Karpas-422 (cell line): ENCODE measurements around the gene TCTN1. TPM values are rescaled to one million over a fixed set of nuclear protein-coding genes. Genes with fewer than 3 reads are reported as not detected.
"Not testable (repeated sequence)": the region's sequence is repeated elsewhere in the genome, so short reads cannot be mapped to it uniquely, and the experiment has no call there.

Experiments used
- DNase-seq: peaks from one replicate; pipeline ENCODE4 v3.0.0-alpha.2; 2015
- H2AFZ ChIP-seq: fragments of 200-600 bp; sonication (generic); 2 replicates; pipeline ENCODE4 v1.6.1; 2014; ENCODE audit warnings: antibody characterized with exemption, low read length, mixed read lengths
- H3K27ac ChIP-seq: fragments of 200-600 bp; sonication (generic); 2 replicates; pipeline ENCODE4 v1.5.1; 2014; ENCODE audit warnings: mild to moderate bottlenecking, low read length, moderate library complexity
- H3K27me3 ChIP-seq: fragments of 200-600 bp; sonication (generic); 2 replicates; pipeline ENCODE4 v1.6.1; 2014; ENCODE audit warnings: low read length, mixed read lengths
- H3K36me3 ChIP-seq: fragments of 200-600 bp; sonication (generic); 2 replicates; pipeline ENCODE4 v1.6.1; 2014; ENCODE audit warnings: low read length, mixed read lengths; ENCODE audit not compliant: insufficient read depth
- H3K4me1 ChIP-seq: fragments of 200-600 bp; sonication (generic); 2 replicates; pipeline ENCODE4 v1.6.1; 2014; ENCODE audit warnings: mild to moderate bottlenecking, low read length, mixed read lengths
- H3K4me2 ChIP-seq: fragments of 200-600 bp; sonication (generic); 2 replicates; pipeline ENCODE4 v1.6.1; 2014; ENCODE audit warnings: low read length, low read depth, mild to moderate bottlenecking; ENCODE audit not compliant: poor library complexity, severe bottlenecking
- H3K4me3 ChIP-seq: fragments of 200-600 bp; sonication (generic); 2 replicates; pipeline ENCODE4 v1.5.1; 2014; ENCODE audit warnings: mild to moderate bottlenecking, antibody characterized with exemption, low read length, mixed read lengths
- H3K79me2 ChIP-seq: fragments of 200-600 bp; sonication (generic); 2 replicates; pipeline ENCODE4 v1.6.1; 2014; ENCODE audit warnings: mild to moderate bottlenecking, low read length, mixed read lengths
- H3K9ac ChIP-seq: fragments of 200-600 bp; sonication (generic); 2 replicates; pipeline ENCODE4 v1.6.0; 2014; ENCODE audit warnings: low read length
- H3K9me2 ChIP-seq: fragments of 200-600 bp; sonication (generic), shearing (Covaris generic); replicated peaks from 2 replicates; pipeline ENCODE4 v1.6.0; 2014; ENCODE audit warnings: mild to moderate bottlenecking, low read length, moderate library complexity; ENCODE audit not compliant: insufficient read depth
- H3K9me3 ChIP-seq: fragments of 300-700, 200-600 bp; sonication (generic); 2 replicates; pipeline ENCODE4 v1.6.1; 2014; ENCODE audit warnings: low read length, mixed read lengths
- H4K20me1 ChIP-seq: fragments of 200-600 bp; sonication (generic); 2 replicates; pipeline ENCODE4 v1.6.1; 2014; ENCODE audit warnings: mild to moderate bottlenecking, antibody characterized with exemption, low read length, low read depth; ENCODE audit not compliant: insufficient read depth
- total RNA-seq: library from RNA; depleted of rRNA; stranded (reverse); fragments of >200 nt; shearing (Covaris generic); gene quantifications from 2 replicates; pipeline ENCODE4 v1.2.3, GENCODE V29; 2014; ENCODE audit warnings: low replicate concordance

Gene TCTN1
- total RNA-seq, 1 experiment from 2014 or later: 31.3 TPM

- Histone ChIP-seq H3K4me2 (no peak overlapping the region), H3K36me3 (no peaks in the 10 kb centered on the region), H3K9me3 (no peaks in the 10 kb centered on the region), H3K4me1 (peaks cover 28% of the 10 kb centered on the region), H3K27me3 (no peaks in the 10 kb centered on the region), H3K9ac (no peak overlapping the region), H3K4me3 (no peak overlapping the region), H2AFZ (no peak overlapping the region), H3K27ac (no peak overlapping the region), H3K9me2 (no peaks in the 10 kb centered on the region), H4K20me1 (no peaks in the 10 kb centered on the region), H3K79me2 (no peaks in the 10 kb centered on the region)
- DNase-seq: no peak
Measured at GRCh38 chr12:110637869-110638441, 24.0 kb downstream of the TCTN1 start.

DNA sequence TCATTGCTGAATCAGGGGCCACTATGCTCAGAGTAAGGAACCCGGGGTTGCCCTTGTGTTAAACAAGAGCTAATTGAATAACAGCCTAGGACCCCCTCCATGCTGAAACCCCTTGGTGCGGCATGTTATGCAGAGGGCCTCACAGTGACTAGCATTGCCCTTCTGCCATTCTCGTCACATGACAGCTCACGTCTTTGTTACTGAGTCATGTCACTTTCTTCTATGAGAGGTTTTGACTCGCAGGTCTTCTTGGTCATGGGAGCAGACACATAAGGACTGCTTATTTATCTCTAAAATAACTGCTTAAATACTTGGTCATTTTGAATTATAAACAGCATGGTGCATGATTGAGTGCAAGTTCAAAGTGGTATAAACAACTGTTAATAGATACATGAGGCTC, 24.9 kb downstream of the TCTN1 start:
- Histone ChIP-seq H3K27me3 (no peaks in the 10 kb centered on the region), H3K4me3 (no peak overlapping the region), H3K9ac (no peak overlapping the region), H3K4me1 (peaks cover 28% of the 10 kb centered on the region), H3K79me2 (no peaks in the 10 kb centered on the region), H3K9me3 (no peaks in the 10 kb centered on the region), H3K27ac (no peak overlapping the region), H3K9me2 (no peaks in the 10 kb centered on the region), H4K20me1 (no peaks in the 10 kb centered on the region), H3K4me2 (no peak overlapping the region), H2AFZ (no peak overlapping the region), H3K36me3 (no peaks in the 10 kb centered on the region)
- no peak for DNase-seq

GRCh38 chr12:110639336-110640141, 25.6 kb downstream of the TCTN1 start:
- Histone ChIP-seq H3K79me2 (no peaks in the 10 kb centered on the region), H2AFZ (no peak overlapping the region), H3K27me3 (no peaks in the 10 kb centered on the region), H3K27ac (no peak overlapping the region), H3K4me1 (peaks cover 25% of the 10 kb centered on the region), H3K9me3 (no peaks in the 10 kb centered on the region), H3K4me3 (no peak overlapping the region), H3K36me3 (no peaks in the 10 kb centered on the region), H4K20me1 (no peaks in the 10 kb centered on the region), H3K4me2 (no peak overlapping the region), H3K9me2 (no peaks in the 10 kb centered on the region), H3K9ac (no peak overlapping the region)
- no peak for DNase-seq

GRCh38 chr12:110640275-110641025, 26.5 kb downstream of the TCTN1 start:
- Histone ChIP-seq H3K79me2 (no peaks in the 10 kb centered on the region), H3K9me2 (no peaks in the 10 kb centered on the region), H3K4me2 (no peak overlapping the region), H3K9ac (no peak overlapping the region), H3K4me1 (peaks cover 22% of the 10 kb centered on the region), H4K20me1 (no peaks in the 10 kb centered on the region), H3K9me3 (no peaks in the 10 kb centered on the region), H3K27ac (no peak overlapping the region), H2AFZ (no peak overlapping the region), H3K4me3 (no peak overlapping the region), H3K27me3 (no peaks in the 10 kb centered on the region), H3K36me3 (no peaks in the 10 kb centered on the region)
- no peak for DNase-seq

- Histone ChIP-seq H3K79me2 (no peaks in the 10 kb centered on the region), H3K4me2 (no peak overlapping the region), H3K9me2 (no peaks in the 10 kb centered on the region), H3K4me1 (peaks cover 14% of the 10 kb centered on the region), H3K9me3 (no peaks in the 10 kb centered on the region), H3K27ac (no peak overlapping the region), H3K9ac (no peak overlapping the region), H3K27me3 (no peaks in the 10 kb centered on the region), H2AFZ (no peak overlapping the region), H3K36me3 (no peaks in the 10 kb centered on the region), H4K20me1 (no peaks in the 10 kb centered on the region), H3K4me3 (no peak overlapping the region)
- DNase-seq: no peak
Measured at GRCh38 chr12:110641521-110641920, 27.6 kb downstream of the TCTN1 start.

DNA sequence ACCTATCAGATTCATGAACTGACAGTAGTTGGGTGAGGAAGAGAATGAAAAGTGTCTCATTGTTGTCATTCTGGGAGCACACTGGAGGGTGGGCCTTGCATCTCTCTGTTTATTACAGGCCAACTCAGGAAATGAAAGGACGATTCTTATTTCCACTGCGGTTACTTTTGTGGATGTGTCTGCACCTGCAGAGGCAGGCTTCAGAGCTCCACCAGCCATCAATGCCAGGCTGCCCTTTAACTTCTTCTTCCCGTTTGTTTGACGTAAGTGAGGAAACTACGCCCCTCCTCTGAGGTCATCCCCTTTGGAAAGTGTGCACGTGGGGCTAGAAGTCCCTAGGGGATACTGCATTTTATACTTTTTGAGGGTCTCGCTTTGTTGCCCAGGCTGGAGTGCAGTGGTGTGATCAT, 33.7 kb downstream of the TCTN1 start:
- Histone ChIP-seq H3K79me2 (no peaks in the 10 kb centered on the region), H3K27me3 (no peaks in the 10 kb centered on the region), H2AFZ (no peak overlapping the region), H4K20me1 (no peaks in the 10 kb centered on the region), H3K9me2 (no peaks in the 10 kb centered on the region), H3K9ac (no peak overlapping the region), H3K27ac (peak overlapping the region; percentile 10; the same call in 1 of the 2 replicates), H3K36me3 (no peaks in the 10 kb centered on the region), H3K4me1 (peaks cover 13% of the 10 kb centered on the region), H3K9me3 (no peaks in the 10 kb centered on the region), H3K4me3 (no peak overlapping the region), H3K4me2 (peak overlapping the region; percentile 19)
- peak; percentile 62 for DNase-seq

GRCh38 chr12:110649341-110649847, 35.5 kb downstream of the TCTN1 start:
- peaks cover 24% of the 10 kb centered on the region for H3K4me1 ChIP-seq
- H3K9me2 ChIP-seq: no peaks in the 10 kb centered on the region
- no peaks in the 10 kb centered on the region for H3K79me2 ChIP-seq
- no peak overlapping the region for H3K27ac ChIP-seq
- no peaks in the 10 kb centered on the region for H3K36me3 ChIP-seq
- no peaks in the 10 kb centered on the region for H3K27me3 ChIP-seq
- H3K9me3 ChIP-seq: no peaks in the 10 kb centered on the region
- DNase-seq: no peak
- H2AFZ ChIP-seq: no peak overlapping the region
- no peak overlapping the region for H3K9ac ChIP-seq
- H4K20me1 ChIP-seq: no peaks in the 10 kb centered on the region
- H3K4me2 ChIP-seq: no peak overlapping the region
- no peak overlapping the region for H3K4me3 ChIP-seq

- not testable (repeated sequence) for H3K36me3 ChIP-seq, H3K4me3 ChIP-seq, H3K9ac ChIP-seq, H3K27ac ChIP-seq, H3K9me3 ChIP-seq, H3K9me2 ChIP-seq, H3K27me3 ChIP-seq, DNase-seq, H2AFZ ChIP-seq, H4K20me1 ChIP-seq, H3K4me2 ChIP-seq, H3K79me2 ChIP-seq
- H3K4me1 ChIP-seq: peaks cover 21% of the 10 kb centered on the region
Measured at GRCh38 chr12:110654238-110654637, 40.3 kb downstream of the TCTN1 start.
